CD14-positive monocyte (primary cell): Measurements from ENCODE around the gene AFF2. TPM values are rescaled to one million over a fixed set of nuclear protein-coding genes. Genes with fewer than 3 reads are reported as not detected.

Source experiments
- DNase-seq, 3 donors: peaks; one replicate each; pipeline ENCODE4 v3.0.0-alpha.2; 2011 to 2022
- H2AFZ ChIP-seq: 2 replicates; pipeline ENCODE4 v1.6.0; 2012; ENCODE audit warnings: mild to moderate bottlenecking, low read depth, low read length, inconsistent platforms; ENCODE audit not compliant: insufficient read depth, poor library complexity, severe bottlenecking
- H3K27ac ChIP-seq, 2 donors: 1 replicate in 1 of 2; 2 replicates in 1 of 2; pipeline ENCODE4 v1.5.1; 2012 to 2013; ENCODE audit warnings: low read length in 2 of 2, control low read depth in 1 of 2, inconsistent platforms in 1 of 2, low read depth in 1 of 2, mild to moderate bottlenecking in 1 of 2
- H3K27me3 ChIP-seq, 2 donors: one replicate each; pipeline versions ENCODE4 v1.6.0 to v1.6.1; 2011 to 2013; ENCODE audit warnings: low read length in 2 of 2; ENCODE audit not compliant: control insufficient read depth in 2 of 2, insufficient read depth in 2 of 2
- H3K36me3 ChIP-seq, 2 donors: replicated peaks in 1 of 2; 1 replicate in 1 of 2; 2 replicates in 1 of 2; pipeline versions ENCODE4 v1.5.1 to v1.6.1; 2012 to 2013; ENCODE audit warnings: low read length in 2 of 2, control low read depth in 1 of 2, inconsistent platforms in 1 of 2, mild to moderate bottlenecking in 1 of 2; ENCODE audit not compliant: insufficient read depth in 2 of 2, control insufficient read depth in 1 of 2
- H3K4me1 ChIP-seq, 2 donors: 1 replicate in 1 of 2; 2 replicates in 1 of 2; pipeline versions ENCODE4 v1.5.1 to v1.6.1; 2012 to 2013; ENCODE audit warnings: low read length in 2 of 2, control low read depth in 1 of 2, inconsistent platforms in 1 of 2, mild to moderate bottlenecking in 1 of 2, moderate library complexity in 1 of 2; ENCODE audit not compliant: insufficient read depth in 2 of 2, control insufficient read depth in 1 of 2
- H3K4me2 ChIP-seq: replicated peaks from 2 replicates; pipeline ENCODE3; 2012; ENCODE audit warnings: low read length, moderate library complexity, mild to moderate bottlenecking; ENCODE audit not compliant: poor library complexity, severe bottlenecking; ENCODE audit errors: extremely low read depth
- H3K4me3 ChIP-seq, 3 experiments: fragments of 200-600 bp in 1 of 3; sonication (generic) in 1 of 3; replicated peaks in 1 of 3; 1 replicate in 2 of 3; 2 replicates in 1 of 3; pipeline ENCODE4 v1.5.1; 2011 to 2013; ENCODE audit warnings: low read length in 3 of 3, mild to moderate bottlenecking in 3 of 3, control low read depth in 2 of 3, low read depth in 2 of 3, inconsistent platforms in 1 of 3, moderate library complexity in 1 of 3
- H3K79me2 ChIP-seq: 2 replicates; pipeline ENCODE4 v1.6.0; 2012; ENCODE audit warnings: mild to moderate bottlenecking, control low read depth, inconsistent platforms, low read length, moderate library complexity; ENCODE audit not compliant: insufficient read depth
- H3K9ac ChIP-seq: 2 replicates; pipeline ENCODE4 v1.6.0; 2017; ENCODE audit warnings: low read length, mild to moderate bottlenecking; ENCODE audit not compliant: insufficient read depth, poor library complexity, severe bottlenecking
- H3K9me3 ChIP-seq, 2 donors: replicated peaks in 1 of 2; 1 replicate in 1 of 2; 2 replicates in 1 of 2; pipeline versions ENCODE4 v1.5.1 to v1.6.1; 2012 to 2013; ENCODE audit warnings: low read length in 2 of 2, control low read depth in 1 of 2; ENCODE audit not compliant: control insufficient read depth in 1 of 2, insufficient read depth in 1 of 2
- H4K20me1 ChIP-seq: 2 replicates; pipeline ENCODE4 v1.6.0; 2012; ENCODE audit warnings: mild to moderate bottlenecking, low read length, control low read depth, moderate library complexity; ENCODE audit not compliant: insufficient read depth
- H3K27ac Mint-ChIP-seq, 7 donors: one replicate each; pipeline ENCODE4 v1.8.0; 2020; ENCODE audit warnings: mild to moderate bottlenecking in 7 of 7, mixed read lengths in 7 of 7, moderate library complexity in 6 of 7, inconsistent platforms in 2 of 7
- H3K27me3 Mint-ChIP-seq, 3 donors: one replicate each; pipeline ENCODE4 v1.8.0; 2021 to 2022; ENCODE audit warnings: low read depth in 3 of 3, mild to moderate bottlenecking in 3 of 3, mixed read lengths in 3 of 3, moderate library complexity in 3 of 3, inconsistent platforms in 1 of 3
- H3K36me3 Mint-ChIP-seq, 2 donors: one replicate each; pipeline ENCODE4 v1.8.0; 2020; ENCODE audit warnings: mixed read lengths in 2 of 2, inconsistent platforms in 1 of 2, mild to moderate bottlenecking in 1 of 2
- H3K4me1 Mint-ChIP-seq: one replicate; pipeline ENCODE4 v1.8.0; 2020; ENCODE audit warnings: mild to moderate bottlenecking, mixed read lengths
- H3K4me3 Mint-ChIP-seq, 2 donors: one replicate each; pipeline ENCODE4 v1.8.0; 2020; ENCODE audit warnings: mild to moderate bottlenecking in 2 of 2, mixed read lengths in 2 of 2, moderate library complexity in 1 of 2
- H3K9me3 Mint-ChIP-seq, 7 donors: one replicate each; pipeline ENCODE4 v1.8.0; 2020 to 2022; ENCODE audit warnings: mixed read lengths in 7 of 7, mild to moderate bottlenecking in 6 of 7, moderate library complexity in 6 of 7, inconsistent platforms in 2 of 7
- CTCF ChIP-seq: fragments of 200-600 bp; IDR thresholded peaks from one replicate; pipeline ENCODE4 v1.8.0; 2022; ENCODE audit warnings: antibody characterized with exemption, mild to moderate bottlenecking
- WGBS: methylation state at CpG from one replicate; pipeline ENCODE4 v1.1.5; 2013; ENCODE audit warnings: missing lambda C conversion rate; ENCODE audit not compliant: insufficient coverage; 5-methylcytosine and 5-hydroxymethylcytosine counted together
- intact Hi-C, 2 donors: fragments of 100-400 bp; cut with micrococcal nuclease; formaldehyde crosslinking; loops; one replicate each; pipeline versions ENCODE4 v1.15.0 to v1.15.1; 2023
- polyA plus RNA-seq, 3 donors: library from polyadenylated mRNA; depleted of rRNA in 1 of 3; unstranded in 2 of 3; stranded (reverse) in 1 of 3; fragments of 300-500 nt in 2 of 3; fragments of >200 nt in 1 of 3; fragmentation: Illumina TruSeq in 2 of 3; gene quantifications; 1 replicate in 2 of 3; 2 replicates in 1 of 3; pipeline ENCODE4 v1.2.3, GENCODE V29; 2012 to 2021

Gene AFF2
- polyA plus RNA-seq, 3 donors, result 0.07 to 1.1 (median 0.70) TPM

GRCh38 chrX:148865277-148866210, 365.1 kb downstream of the AFF2 start:
- H3K36me3 ChIP-seq, result no peaks in the 10 kb centered on the region
- H2AFZ ChIP-seq, result no peak overlapping the region
- H3K9me3 ChIP-seq, result no peaks in the 10 kb centered on the region
- no peaks in the 10 kb centered on the region for H3K36me3 Mint-ChIP-seq
- no peak overlapping the region for H3K4me3 ChIP-seq
- intact Hi-C loops, result no loop called here
- no peak for TF ChIP-seq CTCF
- H3K9ac ChIP-seq, result no peak overlapping the region
- no peaks in the 10 kb centered on the region for H3K27me3 ChIP-seq
- H3K4me1 Mint-ChIP-seq, result no peaks in the 10 kb centered on the region
- no peaks in the 10 kb centered on the region for H4K20me1 ChIP-seq
- H3K9me3 Mint-ChIP-seq, result no peaks in the 10 kb centered on the region
- DNase-seq, result no peak
- H3K79me2 ChIP-seq, result no peaks in the 10 kb centered on the region
- H3K27ac ChIP-seq, result no peak overlapping the region
- H3K27ac Mint-ChIP-seq, result no peak overlapping the region
- H3K4me1 ChIP-seq, result no peaks in the 10 kb centered on the region
- H3K4me3 Mint-ChIP-seq, result no peak overlapping the region
- H3K4me2 ChIP-seq, result no peak overlapping the region
- H3K27me3 Mint-ChIP-seq, result no peaks in the 10 kb centered on the region
- no CpG with 5 or more reads among the region's 9 CpGs for WGBS

GRCh38 chrX:148867596-148867995, 367.2 kb downstream of the AFF2 start:
- Histone ChIP-seq H3K36me3 (no peaks in the 10 kb centered on the region), H3K79me2 (no peaks in the 10 kb centered on the region), H3K4me1 (no peaks in the 10 kb centered on the region), H3K9me3 (no peaks in the 10 kb centered on the region), H3K27me3 (no peaks in the 10 kb centered on the region), H3K4me2 (no peak overlapping the region), H3K9ac (no peak overlapping the region), H3K27ac (no peak overlapping the region), H2AFZ (no peak overlapping the region), H3K4me3 (no peak overlapping the region), H4K20me1 (no peaks in the 10 kb centered on the region)
- intact Hi-C loops, result no loop called here
- Mint-ChIP-seq H3K36me3 (no peaks in the 10 kb centered on the region), H3K27me3 (peaks cover 0 to 3% (median 0%) of the 10 kb centered on the region in 3 donors), H3K4me3 (no peak overlapping the region), H3K4me1 (no peaks in the 10 kb centered on the region), H3K27ac (no peak overlapping the region), H3K9me3 (no peaks in the 10 kb centered on the region)
- no CpG with 5 or more reads among the region's 2 CpGs for WGBS
- no peak for DNase-seq
- no peak for TF ChIP-seq CTCF
